GM23248 (cell line): ENCODE measurements around the gene KRTAP4-8. TPM values are rescaled to one million over a fixed set of nuclear protein-coding genes. Genes with fewer than 3 reads are reported as not detected.

Experiments
- DNase-seq: peaks from one replicate; pipeline ENCODE4 v3.0.0-alpha.2; 2015
- H2AFZ ChIP-seq: fragments of 200-600 bp; sonication (generic); 2 replicates; pipeline ENCODE4 v1.6.1; 2016; ENCODE audit warnings: antibody characterized with exemption
- H3F3A ChIP-seq: fragments of 200-600 bp; sonication (generic); 2 replicates; pipeline ENCODE4 v1.6.1; 2016; ENCODE audit warnings: mild to moderate bottlenecking, antibody characterized with exemption, mixed run types; ENCODE audit not compliant: insufficient read depth
- H3K27ac ChIP-seq: fragments of 200-600 bp; sonication (generic); 2 replicates; pipeline ENCODE4 v1.5.1; 2016; ENCODE audit warnings: mild to moderate bottlenecking
- H3K27me3 ChIP-seq: fragments of 200-600 bp; sonication (generic); replicated peaks from 2 replicates; pipeline ENCODE4 v1.6.1; 2016; ENCODE audit warnings: mild to moderate bottlenecking; ENCODE audit not compliant: insufficient read depth
- H3K36me3 ChIP-seq: fragments of 200-600 bp; sonication (generic); 2 replicates; pipeline ENCODE4 v1.6.1; 2016; ENCODE audit warnings: low read depth, mild to moderate bottlenecking
- H3K4me1 ChIP-seq: fragments of 200-600 bp; sonication (generic); 2 replicates; pipeline ENCODE4 v1.6.1; 2016; ENCODE audit warnings: mild to moderate bottlenecking; ENCODE audit not compliant: insufficient read depth
- H3K4me2 ChIP-seq: fragments of 200-600 bp; sonication (generic); one replicate; pipeline ENCODE4 v1.6.1; 2016; ENCODE audit warnings: mild to moderate bottlenecking; ENCODE audit not compliant: unreplicated experiment
- H3K4me3 ChIP-seq: fragments of 200-600 bp; sonication (generic); 2 replicates; pipeline ENCODE4 v1.5.1; 2016; ENCODE audit warnings: mild to moderate bottlenecking
- H3K79me2 ChIP-seq: fragments of 200-600 bp; sonication (generic); 2 replicates; pipeline ENCODE4 v1.6.1; 2016; ENCODE audit warnings: mild to moderate bottlenecking; ENCODE audit not compliant: insufficient read depth
- H3K9ac ChIP-seq: fragments of 200-600 bp; sonication (generic); 2 replicates; pipeline ENCODE4 v1.6.1; 2016; ENCODE audit warnings: mild to moderate bottlenecking
- H3K9me2 ChIP-seq: fragments of 200-600 bp; sonication (generic); 2 replicates; pipeline ENCODE4 v1.6.1; 2016; ENCODE audit warnings: mixed run types, mild to moderate bottlenecking, moderate library complexity; ENCODE audit not compliant: insufficient read depth
- H3K9me3 ChIP-seq: fragments of 200-600 bp; sonication (generic); one replicate; pipeline ENCODE4 v1.6.1; 2017; ENCODE audit warnings: low read depth
- H4K20me1 ChIP-seq: fragments of 200-600 bp; sonication (generic); 2 replicates; pipeline ENCODE4 v1.6.0; 2016; ENCODE audit not compliant: insufficient read depth
- EZH2 ChIP-seq: fragments of 200-600 bp; sonication (generic); IDR thresholded peaks from 2 replicates; pipeline ENCODE4 v1.6.1; 2018; ENCODE audit warnings: antibody characterized with exemption, mild to moderate bottlenecking; ENCODE audit not compliant: insufficient read depth, poor library complexity, severe bottlenecking
- EZH2phosphoT487 ChIP-seq: fragments of 200-600 bp; sonication (generic); IDR thresholded peaks from 2 replicates; pipeline ENCODE4 v1.6.1; 2018; ENCODE audit warnings: antibody characterized with exemption, moderate library complexity, mild to moderate bottlenecking, low read depth; ENCODE audit not compliant: insufficient read depth
- WGBS, 2 experiments: methylation state at CpG; one replicate each; pipeline ENCODE4 v1.1.6; 2015 to 2017; ENCODE audit warnings: low lambda C conversion rate in 2 of 2, low coverage in 1 of 2; ENCODE audit errors: missing lambda C conversion rate in 2 of 2; 5-methylcytosine and 5-hydroxymethylcytosine counted together
- in situ Hi-C: fragments of 300-500 bp; cut with MboI; formaldehyde crosslinking; loops from 2 replicates; pipeline ENCODE4 v1.15.0; 2020
- polyA plus RNA-seq: library from polyadenylated mRNA; unstranded; fragments of >200 nt; fragmentation: Nextera tagmentation; extraction: Ambion mirVana; gene quantifications from 2 replicates; pipeline ENCODE4 v1.2.1, GENCODE V29; 2016
- total RNA-seq: library from RNA; depleted of rRNA; stranded (reverse); fragments of >200 nt; shearing (Covaris generic); gene quantifications from 2 replicates; pipeline ENCODE4 v1.2.3, GENCODE V29; 2014

KRTAP4-8 gene
- total and polyA plus RNA-seq, 2 experiments from 2014 or later, result not detected

DNA sequence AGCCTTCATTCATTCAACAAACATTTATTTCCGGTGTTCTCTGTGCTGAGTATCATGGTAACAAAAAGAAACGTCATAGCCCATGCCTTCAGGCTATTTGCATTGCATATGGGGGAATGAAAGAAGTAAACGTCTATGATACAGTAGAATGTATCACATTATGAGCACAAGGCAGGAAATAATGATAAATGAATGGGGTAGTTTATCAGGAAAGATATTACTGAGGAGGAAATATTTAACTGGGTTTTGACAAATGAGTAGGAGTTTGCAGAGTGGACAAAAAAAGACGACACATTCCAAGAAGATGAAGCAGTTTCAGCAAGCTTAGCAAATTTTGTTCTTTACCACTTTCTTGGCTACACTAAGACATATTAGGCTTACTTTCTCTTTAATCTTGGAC, 15.3 kb downstream of the KRTAP4-8 start:
- no peak overlapping the region for H2AFZ ChIP-seq
- peak; percentile 38 for DNase-seq
- H3K9me2 ChIP-seq, result no peaks in the 10 kb centered on the region
- 0 out of 2 replicates have a peak overlapping the region, but pooled peaks have one; percentile 2 for H3K4me3 ChIP-seq
- H3K27ac ChIP-seq, result peak overlapping the region; percentile 26; the same call in 1 of the 2 replicates
- in situ Hi-C loops, result no loop called here
- H3K4me1 ChIP-seq, result peaks cover 20% of the 10 kb centered on the region
- H3K9ac ChIP-seq, result no peak overlapping the region
- H3K4me2 ChIP-seq, result peak overlapping the region; percentile 46
- H3K9me3 ChIP-seq, result no peaks in the 10 kb centered on the region
- H3F3A ChIP-seq, result peaks cover 20% of the 10 kb centered on the region
- 43 to 51% methylated on average over 4 of the region's 4 CpGs for WGBS, 2 experiments
- H3K79me2 ChIP-seq, result no peaks in the 10 kb centered on the region
- no peaks in the 10 kb centered on the region for H3K36me3 ChIP-seq
- no peaks in the 10 kb centered on the region for H3K27me3 ChIP-seq
- no peaks in the 10 kb centered on the region for H4K20me1 ChIP-seq
- TF ChIP-seq EZH2phosphoT487 (no peak), EZH2 (no peak)

DNA sequence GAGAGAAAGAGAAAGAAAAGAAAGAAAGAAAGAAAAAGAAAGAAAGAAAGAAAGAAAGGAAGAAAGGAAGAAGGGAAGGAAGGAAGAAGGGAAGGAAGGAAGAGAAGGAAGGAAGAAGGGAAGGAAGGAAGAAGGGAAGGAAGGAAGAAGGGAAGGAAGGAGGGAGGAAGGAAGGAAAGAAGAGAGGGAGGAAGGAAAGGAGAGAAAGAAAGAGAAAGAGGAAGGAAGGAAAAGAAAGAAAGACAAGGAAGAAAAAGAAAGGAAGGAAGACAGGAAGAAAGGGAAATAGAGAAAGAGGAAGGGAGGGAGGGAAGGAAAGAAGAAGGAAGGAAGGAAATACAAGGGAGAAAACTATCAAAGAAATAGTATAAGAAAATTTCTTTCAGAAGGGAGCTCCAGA, 21.2 kb downstream of the KRTAP4-8 start:
- H3K9me2 ChIP-seq, result no peaks in the 10 kb centered on the region
- H3K9ac ChIP-seq, result no peak overlapping the region
- no peaks in the 10 kb centered on the region for H3K9me3 ChIP-seq
- no peaks in the 10 kb centered on the region for H3K36me3 ChIP-seq
- H2AFZ ChIP-seq, result no peak overlapping the region
- no peak overlapping the region for H3K4me3 ChIP-seq
- H3K4me1 ChIP-seq, result no peaks in the 10 kb centered on the region
- DNase-seq, result no peak
- H3K79me2 ChIP-seq, result no peaks in the 10 kb centered on the region
- TF ChIP-seq EZH2phosphoT487 (no peak), EZH2 (no peak)
- H4K20me1 ChIP-seq, result no peaks in the 10 kb centered on the region
- no peaks in the 10 kb centered on the region for H3K27me3 ChIP-seq
- no peak overlapping the region for H3K27ac ChIP-seq
- in situ Hi-C loops, result no loop called here
- no peak overlapping the region for H3K4me2 ChIP-seq
- no peaks in the 10 kb centered on the region for H3F3A ChIP-seq

DNA sequence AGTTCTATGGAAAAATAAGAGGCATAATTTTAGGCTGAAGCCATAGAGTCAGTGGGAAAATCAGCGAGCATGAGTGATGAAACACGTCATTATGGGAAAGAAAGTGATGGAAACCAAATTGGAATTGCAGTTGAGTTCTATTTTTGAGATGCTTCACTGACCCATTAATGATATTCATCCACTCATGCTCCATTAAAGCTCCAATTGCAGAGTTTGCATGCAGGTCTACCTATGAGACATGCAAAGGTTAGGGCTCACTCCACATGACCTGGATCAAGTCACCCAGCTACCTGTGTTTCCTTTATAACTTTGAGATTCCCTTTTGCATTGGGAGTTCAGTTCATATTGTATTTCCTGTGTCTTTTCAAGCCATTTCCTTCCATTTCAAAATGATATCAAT, 24.3 kb downstream of the KRTAP4-8 start:
- H3K9me3 ChIP-seq, result no peaks in the 10 kb centered on the region

DNA sequence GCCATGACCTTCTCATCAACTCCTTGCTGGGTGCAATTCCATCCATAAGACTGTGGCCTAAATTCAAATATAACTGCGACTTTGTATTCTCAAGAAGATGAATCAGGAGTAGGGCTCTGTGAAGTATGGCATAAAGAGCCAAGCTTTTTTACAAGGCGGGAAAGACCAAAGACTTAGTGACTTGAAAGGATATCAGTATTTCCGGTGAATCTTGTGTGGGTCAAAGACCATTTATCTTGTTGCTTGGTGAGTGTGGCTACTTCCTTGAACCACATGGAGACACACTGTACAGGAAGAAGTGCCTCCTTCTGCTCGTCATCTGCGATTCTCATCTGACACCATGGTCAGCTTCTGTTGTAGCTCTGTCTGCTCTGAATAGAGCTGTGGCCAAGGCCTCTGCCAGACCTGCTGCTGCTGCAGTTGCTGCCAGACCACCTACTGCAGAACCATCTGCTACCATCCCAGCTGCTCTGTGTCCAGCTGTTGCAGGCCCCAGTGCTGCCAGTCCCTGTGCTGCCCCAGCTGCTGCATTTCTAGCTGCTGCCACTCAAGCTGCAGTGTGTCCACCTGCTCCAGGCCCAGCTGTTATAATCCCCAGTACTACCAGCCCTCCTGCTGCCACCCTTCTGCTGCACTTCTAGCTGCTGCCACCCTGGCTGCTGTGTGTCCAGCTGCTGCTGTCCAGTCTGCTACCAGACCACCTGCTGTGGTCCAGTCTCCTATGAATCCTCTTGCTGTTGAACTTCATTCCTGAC, 26.2 kb downstream of the KRTAP4-8 start:
- 98 to 99% methylated on average over 5 of the region's 5 CpGs for WGBS, 2 experiments
- Histone ChIP-seq H3K27me3 (no peaks in the 10 kb centered on the region), H3K4me3 (no peak overlapping the region), H3K27ac (no peak overlapping the region), H3K36me3 (no peaks in the 10 kb centered on the region), H2AFZ (no peak overlapping the region), H3K9me2 (no peaks in the 10 kb centered on the region), H3K4me2 (no peak overlapping the region), H3K4me1 (peaks cover 10% of the 10 kb centered on the region), H3F3A (peaks cover 9% of the 10 kb centered on the region), H3K79me2 (no peaks in the 10 kb centered on the region), H4K20me1 (no peaks in the 10 kb centered on the region), H3K9ac (no peak overlapping the region), H3K9me3 (no peaks in the 10 kb centered on the region)
- no peak for DNase-seq
- no peak for TF ChIP-seq EZH2phosphoT487
- no peak for TF ChIP-seq EZH2
- in situ Hi-C loops, result no loop called here

More for the DNA sequence above, 24.3 kb downstream of the KRTAP4-8 start:
- H3K9ac ChIP-seq, result no peak overlapping the region
- no peaks in the 10 kb centered on the region for H3K36me3 ChIP-seq
- no peak overlapping the region for H3K27ac ChIP-seq
- no peaks in the 10 kb centered on the region for H4K20me1 ChIP-seq
- no peak overlapping the region for H3K4me2 ChIP-seq
- no peak for TF ChIP-seq EZH2phosphoT487
- no peak for TF ChIP-seq EZH2
- 88 to 93% methylated on average over 2 of the region's 2 CpGs for WGBS, 2 experiments
- no peaks in the 10 kb centered on the region for H3K9me2 ChIP-seq
- no peak overlapping the region for H3K4me3 ChIP-seq
- no peak overlapping the region for H2AFZ ChIP-seq
- H3K4me1 ChIP-seq, result no peaks in the 10 kb centered on the region
- DNase-seq, result no peak
- H3F3A ChIP-seq, result no peaks in the 10 kb centered on the region
- in situ Hi-C loops, result no loop called here
- H3K79me2 ChIP-seq, result no peaks in the 10 kb centered on the region
- H3K27me3 ChIP-seq, result no peaks in the 10 kb centered on the region

DNA sequence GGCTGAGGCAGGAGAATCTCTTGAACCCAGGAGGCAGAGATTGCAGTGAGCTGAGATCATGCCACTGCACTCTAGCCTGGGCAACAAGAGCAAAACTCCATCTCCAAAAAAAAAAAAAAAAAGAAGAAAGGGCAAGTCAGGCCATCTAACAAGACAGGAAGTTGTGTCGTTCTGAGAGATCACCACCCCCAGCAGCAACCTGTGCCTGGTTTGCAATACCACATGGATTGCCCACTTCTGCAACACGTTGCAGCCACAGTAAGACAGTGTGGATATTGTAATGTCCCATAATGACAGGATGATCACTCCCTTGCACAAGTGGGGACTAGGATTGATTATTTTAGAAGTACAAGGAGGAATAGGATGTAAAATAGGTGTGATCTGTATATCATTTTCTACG, 28.9 kb downstream of the KRTAP4-8 start:
- Histone ChIP-seq H3K4me1 (peaks cover 21% of the 10 kb centered on the region), H3F3A (peaks cover 26% of the 10 kb centered on the region), H3K4me2 (no peak overlapping the region), H3K36me3 (no peaks in the 10 kb centered on the region), H2AFZ (no peak overlapping the region), H3K9ac (no peak overlapping the region), H3K27me3 (no peaks in the 10 kb centered on the region), H3K79me2 (no peaks in the 10 kb centered on the region), H4K20me1 (no peaks in the 10 kb centered on the region), H3K4me3 (no peak overlapping the region), H3K9me3 (no peaks in the 10 kb centered on the region), H3K9me2 (no peaks in the 10 kb centered on the region), H3K27ac (no peak overlapping the region)
- DNase-seq, result no peak
- no peak for TF ChIP-seq EZH2phosphoT487
- no peak for TF ChIP-seq EZH2
- in situ Hi-C loops, result no loop called here
- WGBS, 2 experiments, result 95 to 96% methylated on average over 3 of the region's 3 CpGs
